HepG2 (cell line): ENCODE results near the gene TTC31. TPM values are rescaled to one million over a fixed set of nuclear protein-coding genes. Genes with fewer than 3 reads are reported as not detected.

Experiments used
- AGO1 ChIP-seq: fragments of 200-400 bp; formaldehyde crosslinking; IDR thresholded peaks from 2 replicates; pipeline ENCODE4 v1.6.1; 2017; ENCODE audit warnings: mild to moderate bottlenecking, low read depth, low read length, moderate library complexity; ENCODE audit not compliant: poor library complexity, severe bottlenecking
- ATF6 ChIP-seq: sonication (generic); formaldehyde crosslinking; conservative IDR thresholded peaks from 2 replicates; pipeline ENCODE4 v1.4.0; 2020; ENCODE audit warnings: missing genetic modification reagents
- CAMTA2 ChIP-seq: sonication (generic); formaldehyde crosslinking; IDR thresholded peaks from 2 replicates; pipeline ENCODE4 v1.4.0; 2020; ENCODE audit warnings: mild to moderate bottlenecking, missing genetic modification reagents, borderline replicate concordance
- CBFB ChIP-seq: sonication (generic); formaldehyde crosslinking; IDR thresholded peaks from 2 replicates; pipeline ENCODE4 v1.4.0; 2020; ENCODE audit warnings: missing genetic modification reagents
- HNRNPLL ChIP-seq: fragments of 200-400 bp; formaldehyde crosslinking; IDR thresholded peaks from 2 replicates; pipeline ENCODE4 v1.6.1; 2017; ENCODE audit warnings: mild to moderate bottlenecking, low read depth, low read length; ENCODE audit not compliant: poor library complexity, severe bottlenecking
- JDP2 ChIP-seq: sonication (generic); formaldehyde crosslinking; IDR thresholded peaks from 2 replicates; pipeline ENCODE4 v1.8.1; 2022; ENCODE audit warnings: missing genetic modification reagents, borderline replicate concordance
- JUN ChIP-seq: sonication (generic); formaldehyde crosslinking; IDR thresholded peaks from 2 replicates; pipeline ENCODE4 v1.4.0; 2020; ENCODE audit warnings: mild to moderate bottlenecking, missing genetic modification reagents
- KLF12 ChIP-seq: sonication (generic); formaldehyde crosslinking; IDR thresholded peaks from 2 replicates; pipeline ENCODE4 v1.4.0; 2020; ENCODE audit warnings: missing genetic modification reagents, borderline replicate concordance
- MYPOP ChIP-seq: sonication (generic); formaldehyde crosslinking; IDR thresholded peaks from 2 replicates; pipeline ENCODE4 v1.8.1; 2023; ENCODE audit warnings: mild to moderate bottlenecking, moderate library complexity, missing genetic modification reagents
- NCOA1 ChIP-seq: sonication (generic); formaldehyde crosslinking; IDR thresholded peaks from 2 replicates; pipeline ENCODE4 v1.9.0; 2021; ENCODE audit warnings: missing genetic modification reagents
- NFKB2 ChIP-seq: sonication (generic); formaldehyde crosslinking; IDR thresholded peaks from 2 replicates; pipeline ENCODE4 v1.4.0; 2020; ENCODE audit warnings: missing genetic modification reagents, borderline replicate concordance
- NFYC ChIP-seq: IDR thresholded peaks from 2 replicates; pipeline ENCODE4 v1.6.1; 2016; ENCODE audit warnings: missing genetic modification reagents, missing compliant biosample characterization
- PLSCR1 ChIP-seq: sonication (generic); formaldehyde crosslinking; IDR thresholded peaks from 2 replicates; pipeline ENCODE4 v1.5.0; 2020; ENCODE audit warnings: missing genetic modification reagents, mild to moderate bottlenecking, borderline replicate concordance
- REPIN1 ChIP-seq: sonication (generic); formaldehyde crosslinking; IDR thresholded peaks from 2 replicates; pipeline ENCODE4 v1.8.0; 2022; ENCODE audit warnings: missing genetic modification reagents, low read depth, mild to moderate bottlenecking, borderline replicate concordance
- SRF ChIP-seq: IDR thresholded peaks from 2 replicates; pipeline ENCODE4 v1.6.1; 2011; ENCODE audit warnings: mild to moderate bottlenecking, low read depth, low read length, moderate library complexity
- TBP ChIP-seq: sonication (generic); formaldehyde crosslinking; IDR thresholded peaks from 2 replicates; pipeline ENCODE4 v1.5.0; 2020; ENCODE audit warnings: missing genetic modification reagents
- TCF12 ChIP-seq, 2 experiments: fragments of 450-650 bp in 1 of 2; sonication (generic) in 1 of 2; formaldehyde crosslinking in 1 of 2; IDR thresholded peaks; 2 replicates each; pipeline versions ENCODE4 v1.6.1 to v1.8.0; 2017 to 2022; ENCODE audit warnings: antibody characterized with exemption in 1 of 2, mild to moderate bottlenecking in 1 of 2, missing genetic modification reagents in 1 of 2, moderate library complexity in 1 of 2
- TCF7 ChIP-seq: sonication (generic); IDR thresholded peaks from 2 replicates; pipeline ENCODE4 v1.6.1; 2016; ENCODE audit warnings: antibody characterized with exemption, low read depth
- TEAD2 ChIP-seq: sonication (generic); formaldehyde crosslinking; IDR thresholded peaks from 2 replicates; pipeline ENCODE4 v1.9.0; 2021; ENCODE audit warnings: missing genetic modification reagents
- TOPORS ChIP-seq: sonication (generic); formaldehyde crosslinking; IDR thresholded peaks from 2 replicates; pipeline ENCODE4 v1.8.0; 2023; ENCODE audit warnings: mild to moderate bottlenecking, missing genetic modification reagents
- ZFX ChIP-seq: sonication (generic); formaldehyde crosslinking; IDR thresholded peaks from 2 replicates; pipeline ENCODE4 v1.4.0; 2020; ENCODE audit warnings: mild to moderate bottlenecking, low read depth, missing genetic modification reagents, moderate library complexity
- ZNF431 ChIP-seq: sonication (generic); formaldehyde crosslinking; IDR thresholded peaks from 2 replicates; pipeline ENCODE4 v1.9.0; 2022; ENCODE audit warnings: missing genetic modification reagents, low read depth, mild to moderate bottlenecking, borderline replicate concordance
- ZNF530 ChIP-seq: sonication (generic); formaldehyde crosslinking; IDR thresholded peaks from 2 replicates; pipeline ENCODE4 v1.5.0; 2020; ENCODE audit warnings: low read depth, mild to moderate bottlenecking, missing genetic modification reagents
- ZNF577 ChIP-seq: sonication (generic); formaldehyde crosslinking; IDR thresholded peaks from 2 replicates; pipeline ENCODE4 v1.4.0; 2020; ENCODE audit warnings: mild to moderate bottlenecking, low read depth, missing genetic modification reagents, borderline replicate concordance
- ZNF737 ChIP-seq: sonication (generic); formaldehyde crosslinking; IDR thresholded peaks from 2 replicates; pipeline ENCODE4 v1.5.0; 2020; ENCODE audit warnings: missing genetic modification reagents, mild to moderate bottlenecking, borderline replicate concordance
- ZNF792 ChIP-seq: IDR thresholded peaks from 2 replicates; pipeline ENCODE4 v1.6.1; 2016
- ZNF879 ChIP-seq: sonication (generic); formaldehyde crosslinking; IDR thresholded peaks from 2 replicates; pipeline ENCODE4 v1.8.1; 2023; ENCODE audit warnings: missing genetic modification reagents
- polyA plus RNA-seq, 8 experiments: library from polyadenylated mRNA; depleted of rRNA in 3 of 8; stranded (reverse) in 7 of 8; unstranded in 1 of 8; fragments of >200 nt; fragmentation: Illumina TruSeq in 4 of 8; extraction: Trizol in 4 of 8; gene quantifications; 2 replicates each; pipeline versions ENCODE4 v1.2.1 to v1.2.3, GENCODE V29; 2011 to 2016; ENCODE audit warnings: low read depth in 4 of 8, missing spikeins in 1 of 8, mixed read lengths in 1 of 8; ENCODE audit not compliant: insufficient read depth in 1 of 8
- total RNA-seq, 5 experiments: library from RNA; depleted of rRNA; stranded (reverse); fragments of >200 nt; fragmentation: Illumina TruSeq; extraction: Trizol; gene quantifications; 2 replicates each; pipeline ENCODE4 v1.2.3, GENCODE V29; 2016; ENCODE audit warnings: low read depth in 1 of 5

TTC31 gene
- total and polyA plus RNA-seq, 2 of the 13 experiments (the other 11 are each of a cell fraction or from before 2014, with no cell fraction given): 28.3 to 39.5 TPM

- no peak for TF ChIP-seq TCF12 (IDR thresholded peaks at IDR 0.05)
- peak; percentile 68 for TF ChIP-seq TCF12 (CRISPR knock-in tag; IDR thresholded peaks at IDR 0.05)
- TF ChIP-seq ATF6 (CRISPR knock-in tag): no peak
- no peak for TF ChIP-seq ZNF737 (CRISPR knock-in tag)
- peak; percentile 89; the same call in 1 of the 2 replicates for TF ChIP-seq NCOA1 (CRISPR knock-in tag)
- TF ChIP-seq SRF: no peak
- no peak for TF ChIP-seq ZNF530 (CRISPR knock-in tag)
- no peak for TF ChIP-seq NFYC (CRISPR knock-in tag)
- no peak for TF ChIP-seq KLF12 (CRISPR knock-in tag)
- TF ChIP-seq AGO1: no peak
- TF ChIP-seq ZNF792: peak; percentile 19; the same call in 1 of the 2 replicates
- no peak; the same call in 1 of the 2 replicates for TF ChIP-seq ZNF431 (CRISPR knock-in tag)
- peak; percentile 94 for TF ChIP-seq MYPOP (CRISPR knock-in tag)
- TF ChIP-seq TOPORS (CRISPR knock-in tag): no peak
- TF ChIP-seq ZNF577 (CRISPR knock-in tag): no peak
- no peak for TF ChIP-seq TBP (CRISPR knock-in tag)
- no peak for TF ChIP-seq PLSCR1 (CRISPR knock-in tag)
- TF ChIP-seq JUN (CRISPR knock-in tag): no peak
- no peak for TF ChIP-seq HNRNPLL
- TF ChIP-seq ZFX: peak; percentile 69; the same call in 1 of the 2 replicates
- TF ChIP-seq CAMTA2 (CRISPR knock-in tag): peak; percentile 32; the same call in 1 of the 2 replicates
- TF ChIP-seq JDP2 (CRISPR knock-in tag): peak; percentile 31; the same call in 1 of the 2 replicates
- TF ChIP-seq TEAD2 (CRISPR knock-in tag): no peak
- TF ChIP-seq ZNF879 (CRISPR knock-in tag): no peak
- no peak for TF ChIP-seq NFKB2 (CRISPR knock-in tag)
- TF ChIP-seq REPIN1 (CRISPR knock-in tag): peak; percentile 60
- TF ChIP-seq CBFB (CRISPR knock-in tag): peak; percentile 57; the same call in 1 of the 2 replicates
- no peak for TF ChIP-seq TCF7
Measured at GRCh38 chr2:74502720-74503505, 20.0 kb downstream of the TTC31 start (continued).
